ENCODE results near the gene CDC20B.
"Not testable (repeated sequence)": the region's sequence is repeated elsewhere in the genome, so short reads cannot be mapped to it uniquely, and the experiment has no call there.

Gene CDC20B

DNA sequence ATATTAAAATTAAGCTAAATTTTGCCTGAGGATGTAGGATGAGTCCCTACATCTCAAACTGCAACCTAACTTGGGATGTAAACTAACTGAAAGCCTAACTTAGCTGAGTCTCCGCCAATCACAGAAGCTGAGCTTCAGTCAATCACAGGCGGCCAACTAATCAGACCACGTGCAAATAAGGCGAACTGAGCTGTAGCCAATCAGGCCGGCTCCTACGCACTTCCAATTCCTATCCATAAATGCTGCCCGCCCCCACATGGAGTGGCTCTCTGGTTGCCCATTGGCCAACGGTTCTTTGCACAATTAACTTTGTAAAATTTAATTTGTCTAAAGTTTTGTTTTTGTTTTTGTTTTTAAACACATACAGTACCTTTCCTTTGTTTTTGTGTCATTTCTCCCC is 26.9 kb downstream of the CDC20B start:
- no peaks in the 10 kb centered on the region for H3K9me3 Mint-ChIP-seq
- no peaks in the 10 kb centered on the region for H3K36me3 Mint-ChIP-seq
- no peak overlapping the region for H3K27ac Mint-ChIP-seq
- no peak for DNase-seq (ENCODE audit: low spot score in 2 of 2)
- H3K27me3 Mint-ChIP-seq = peaks cover 10% of the 10 kb centered on the region
- ATAC-seq (ENCODE audit: low read depth) = no peak
- H3K4me1 Mint-ChIP-seq = peaks cover 3% of the 10 kb centered on the region
- H3K4me3 Mint-ChIP-seq = no peak overlapping the region

DNA sequence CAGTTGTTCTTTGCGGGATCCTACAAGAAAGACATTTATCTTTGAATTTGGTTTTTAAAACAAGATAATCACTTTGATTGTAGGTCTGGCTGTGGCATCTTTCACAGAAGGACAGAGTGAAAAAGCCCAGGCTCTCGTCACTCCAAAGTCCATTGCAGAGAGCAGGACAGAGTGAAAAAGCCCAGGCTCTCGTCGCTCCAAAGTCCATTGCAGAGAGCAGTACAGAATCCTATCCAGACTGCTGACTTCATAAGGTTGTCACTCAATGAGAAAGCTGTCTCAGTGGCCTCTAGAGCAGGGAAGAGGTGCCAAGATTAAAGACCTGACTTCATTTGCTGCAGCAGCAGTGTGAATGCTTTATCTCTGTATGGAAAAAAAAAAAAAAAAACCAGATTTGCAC is 29.4 kb downstream of the CDC20B start:
- Mint-ChIP-seq H3K27me3 (peaks cover 5% of the 10 kb centered on the region), H3K36me3 (no peaks in the 10 kb centered on the region), H3K27ac (no peak overlapping the region), H3K9me3 (no peaks in the 10 kb centered on the region), H3K4me1 (peaks cover 3% of the 10 kb centered on the region), H3K4me3 (no peak overlapping the region)
- ATAC-seq (ENCODE audit: low read depth) (no peak), DNase-seq (ENCODE audit: low spot score in 2 of 2) (no peak)

DNA sequence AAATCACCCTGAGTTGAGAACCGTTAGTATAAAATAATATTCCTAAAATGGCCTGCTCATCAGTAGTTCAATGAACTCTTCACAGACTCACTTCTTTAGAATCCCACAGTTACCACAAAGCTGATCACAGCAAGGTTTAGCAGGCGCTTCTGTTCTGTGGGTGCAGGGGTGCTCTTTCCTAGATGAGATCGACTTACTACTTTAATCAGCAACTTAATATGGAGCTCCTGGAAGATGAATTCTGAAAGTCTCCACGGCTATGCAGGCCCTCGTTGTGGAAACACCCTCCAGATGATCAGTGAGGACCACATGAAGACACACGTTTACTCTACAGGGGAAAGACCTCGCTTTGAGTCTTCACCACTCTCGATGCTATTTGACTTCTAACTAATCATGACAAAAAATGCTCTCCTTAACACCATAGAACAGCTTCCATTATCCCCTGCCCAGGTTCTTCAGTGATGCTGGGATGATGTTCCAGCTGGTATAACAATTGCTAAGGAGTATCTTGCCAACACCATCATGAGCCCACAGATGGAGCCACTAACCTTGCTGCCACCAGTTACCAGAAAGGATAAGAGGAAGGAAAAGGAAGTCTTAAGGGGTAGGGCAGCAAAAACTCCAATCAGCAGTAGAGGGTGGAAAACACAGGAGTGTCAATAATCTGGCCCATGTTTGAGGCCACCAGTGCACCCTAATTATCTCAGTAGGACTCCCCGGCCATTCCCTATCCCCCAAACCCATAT is 30.9 kb downstream of the CDC20B start:
- DNase-seq (ENCODE audit: low spot score in 2 of 2) (no peak), ATAC-seq (ENCODE audit: low read depth) (no peak)
- Mint-ChIP-seq H3K27me3 (peaks cover 9% of the 10 kb centered on the region), H3K4me1 (peaks cover 3% of the 10 kb centered on the region), H3K27ac (no peak overlapping the region), H3K36me3 (no peaks in the 10 kb centered on the region), H3K9me3 (no peaks in the 10 kb centered on the region), H3K4me3 (no peak overlapping the region)

DNA sequence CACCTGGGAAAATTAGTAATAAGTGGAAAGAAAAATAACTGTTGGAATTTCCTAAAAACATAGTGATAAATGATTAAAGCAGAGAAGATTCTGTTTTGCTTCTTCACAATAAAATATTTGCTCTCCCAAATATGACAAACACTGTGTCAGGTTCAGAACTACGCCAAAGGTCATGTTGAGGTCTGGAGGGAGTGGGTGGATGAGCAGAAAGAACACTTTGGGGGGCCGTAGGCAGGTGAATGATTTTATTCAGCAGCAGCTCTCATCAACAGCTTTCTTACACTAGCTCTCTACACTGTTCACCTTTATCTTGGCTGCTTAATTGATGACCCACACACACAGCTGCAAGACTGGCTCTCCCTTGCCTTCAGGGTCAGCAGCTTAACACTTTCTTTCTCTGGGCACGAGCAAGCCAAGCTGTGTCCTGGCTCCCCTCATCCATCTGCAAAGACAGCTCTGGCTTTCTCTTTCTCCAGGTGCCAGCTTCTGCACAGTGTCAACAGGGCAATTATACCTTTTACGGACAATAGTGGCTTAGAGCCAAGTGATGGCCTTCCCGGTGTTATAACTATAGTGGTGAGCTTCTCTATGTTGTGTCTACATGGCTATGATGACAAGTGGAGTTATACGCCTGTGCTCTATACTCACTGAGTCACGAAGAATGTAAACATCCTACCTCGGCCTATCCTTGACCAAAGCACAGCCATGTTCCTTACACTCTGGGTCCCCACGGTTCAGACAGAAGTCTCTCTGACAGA is 31.9 kb downstream of the CDC20B start:
- Mint-ChIP-seq H3K36me3 (no peaks in the 10 kb centered on the region), H3K4me3 (no peak overlapping the region), H3K27ac (no peak overlapping the region), H3K4me1 (peaks cover 3% of the 10 kb centered on the region), H3K9me3 (no peaks in the 10 kb centered on the region), H3K27me3 (peaks cover 9% of the 10 kb centered on the region)
- ATAC-seq (ENCODE audit: low read depth) (no peak), DNase-seq (ENCODE audit: low spot score in 2 of 2) (no peak)

DNA sequence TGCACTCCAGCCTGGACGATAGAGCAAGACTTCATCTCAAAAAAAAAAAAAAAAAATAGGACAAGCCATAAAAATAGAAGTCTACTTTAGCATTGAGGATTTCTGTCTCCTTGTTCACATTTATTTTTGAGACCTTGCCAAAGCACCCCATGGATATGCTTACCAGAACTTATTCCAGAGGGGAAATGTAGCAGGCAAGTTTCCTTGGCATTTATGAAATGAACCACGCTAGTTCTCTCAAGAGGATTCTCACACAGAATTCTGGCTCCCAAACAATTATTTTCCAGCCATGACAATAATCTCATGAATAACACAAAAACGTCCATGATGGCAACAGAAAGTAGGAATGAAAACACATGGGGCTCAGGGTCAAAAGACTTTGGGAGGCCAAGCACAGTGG is 36.5 kb downstream of the CDC20B start:
- Mint-ChIP-seq H3K9me3 (peaks cover 1% of the 10 kb centered on the region), H3K27ac (no peak overlapping the region), H3K4me3 (no peak overlapping the region), H3K36me3 (no peaks in the 10 kb centered on the region), H3K27me3 (peaks cover 10% of the 10 kb centered on the region), H3K4me1 (no peaks in the 10 kb centered on the region)
- DNase-seq (ENCODE audit: low spot score in 2 of 2) (no peak), ATAC-seq (ENCODE audit: low read depth) (no peak)

DNA sequence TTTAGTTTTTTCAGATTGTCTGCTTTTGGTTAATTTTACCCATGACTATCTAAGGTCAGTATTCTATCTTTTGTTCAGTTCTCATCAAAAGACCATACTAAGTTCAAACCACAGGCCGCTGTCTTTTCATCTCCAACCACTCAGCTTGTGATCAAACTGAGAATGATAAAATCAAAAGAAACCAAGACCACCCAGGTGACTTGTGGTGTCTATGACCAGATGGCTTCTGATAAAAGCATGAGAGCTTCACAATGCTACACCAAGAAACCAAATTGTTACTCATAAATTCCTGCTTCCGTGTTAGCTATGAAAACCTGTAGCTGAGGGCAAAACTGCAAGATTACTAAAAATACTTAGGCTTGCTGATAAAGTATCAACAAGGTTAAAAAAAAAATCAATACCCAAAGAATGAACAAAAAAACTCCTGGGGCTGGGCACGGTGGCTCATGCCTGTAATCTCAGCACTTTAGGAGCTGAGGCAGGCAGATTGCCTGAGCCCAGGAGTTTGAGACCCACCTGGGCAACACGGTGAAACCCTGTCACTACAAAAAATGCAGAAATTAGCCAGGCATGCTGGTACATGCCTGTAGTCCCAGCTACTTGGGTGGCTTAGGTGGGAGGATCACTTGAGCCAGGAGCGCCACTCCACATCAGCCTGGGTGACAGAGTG is 38.8 kb downstream of the CDC20B start:
- DNase-seq (ENCODE audit: low spot score in 2 of 2) = no peak

DNA sequence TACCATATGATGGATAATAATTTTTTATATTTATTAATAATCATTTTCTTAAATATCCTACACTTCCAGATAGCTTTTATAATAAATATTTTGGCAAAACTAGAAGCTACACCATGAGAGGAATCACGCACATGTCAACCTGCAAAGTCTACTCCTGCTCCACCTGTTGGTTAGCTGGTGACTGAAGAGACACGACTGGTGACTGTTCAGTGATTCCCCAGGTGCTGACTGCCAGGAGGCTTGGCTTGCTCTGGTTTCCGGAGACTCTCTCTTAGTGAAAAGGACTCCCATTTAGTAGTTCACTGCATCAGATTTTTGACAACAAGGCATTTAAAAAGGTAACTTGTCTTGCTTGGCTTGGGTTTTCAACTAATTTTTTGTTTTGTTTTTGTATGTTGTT is 49.6 kb downstream of the CDC20B start:
- no peaks in the 10 kb centered on the region for H3K36me3 Mint-ChIP-seq
- H3K4me1 Mint-ChIP-seq = no peaks in the 10 kb centered on the region

More for the DNA sequence above, 38.8 kb downstream of the CDC20B start:
- Mint-ChIP-seq H3K4me3 (no peak overlapping the region), H3K27me3 (peaks cover 16% of the 10 kb centered on the region), H3K4me1 (no peaks in the 10 kb centered on the region), H3K36me3 (no peaks in the 10 kb centered on the region), H3K9me3 (peaks cover 9% of the 10 kb centered on the region), H3K27ac (no peak overlapping the region)
- no peak for ATAC-seq (ENCODE audit: low read depth)

DNA sequence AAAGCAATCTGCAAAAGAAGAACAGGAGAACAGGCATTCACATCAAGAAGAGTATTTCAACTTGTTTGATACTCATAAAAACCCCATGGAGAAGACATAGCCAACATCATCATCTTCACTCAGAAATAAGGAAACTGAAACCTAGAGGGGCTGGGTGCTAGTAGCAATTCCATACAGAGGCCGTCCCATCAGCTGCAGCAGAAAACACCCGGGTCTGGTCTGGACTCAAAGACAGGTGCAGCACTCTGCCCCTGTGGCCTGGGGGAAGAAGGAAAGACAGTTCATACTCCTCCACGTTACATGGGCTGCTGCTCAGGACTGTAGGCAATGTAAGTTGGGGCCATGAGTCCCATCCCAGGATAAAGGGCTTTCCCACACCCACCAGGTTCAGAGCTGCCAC is 58.9 kb downstream of the CDC20B start:
- Mint-ChIP-seq H3K4me3 (no peak overlapping the region), H3K27me3 (peaks cover 5% of the 10 kb centered on the region), H3K4me1 (no peaks in the 10 kb centered on the region), H3K36me3 (no peaks in the 10 kb centered on the region), H3K9me3 (no peaks in the 10 kb centered on the region), H3K27ac (no peak overlapping the region)
- DNase-seq (ENCODE audit: low spot score in 2 of 2) (no peak), ATAC-seq (ENCODE audit: low read depth) (no peak)

More for the DNA sequence above, 49.6 kb downstream of the CDC20B start:
- H3K27ac Mint-ChIP-seq = no peak overlapping the region
- no peak overlapping the region for H3K4me3 Mint-ChIP-seq
- DNase-seq (ENCODE audit: low spot score in 2 of 2) (no peak), ATAC-seq (ENCODE audit: low read depth) (no peak)
- no peaks in the 10 kb centered on the region for H3K9me3 Mint-ChIP-seq
- peaks cover 9% of the 10 kb centered on the region for H3K27me3 Mint-ChIP-seq

DNA sequence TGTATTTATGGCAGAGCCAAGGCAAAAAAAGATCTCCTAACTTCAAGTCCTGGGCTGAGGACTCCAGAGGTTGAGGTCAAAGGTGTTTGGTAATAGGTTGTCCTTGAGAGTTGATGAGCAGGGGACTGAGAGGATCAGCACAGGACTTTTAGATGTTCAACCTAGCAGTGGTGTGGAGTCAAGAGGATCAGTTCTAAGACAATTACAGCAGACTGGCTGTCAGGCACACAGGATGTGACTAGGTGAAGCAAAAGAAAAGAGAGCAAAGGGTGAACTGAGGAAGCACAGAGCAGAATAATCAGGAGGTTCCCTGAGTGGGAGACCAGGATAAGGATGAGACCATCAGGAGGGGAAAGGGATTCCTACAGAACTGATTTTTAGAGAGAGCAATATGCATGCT is 59.6 kb downstream of the CDC20B start:
- DNase-seq (ENCODE audit: low spot score in 2 of 2) = no peak
- Mint-ChIP-seq H3K9me3 (no peaks in the 10 kb centered on the region), H3K4me3 (no peak overlapping the region), H3K36me3 (no peaks in the 10 kb centered on the region), H3K4me1 (no peaks in the 10 kb centered on the region), H3K27ac (no peak overlapping the region), H3K27me3 (peaks cover 5% of the 10 kb centered on the region)
- no peak for ATAC-seq (ENCODE audit: low read depth)

DNA sequence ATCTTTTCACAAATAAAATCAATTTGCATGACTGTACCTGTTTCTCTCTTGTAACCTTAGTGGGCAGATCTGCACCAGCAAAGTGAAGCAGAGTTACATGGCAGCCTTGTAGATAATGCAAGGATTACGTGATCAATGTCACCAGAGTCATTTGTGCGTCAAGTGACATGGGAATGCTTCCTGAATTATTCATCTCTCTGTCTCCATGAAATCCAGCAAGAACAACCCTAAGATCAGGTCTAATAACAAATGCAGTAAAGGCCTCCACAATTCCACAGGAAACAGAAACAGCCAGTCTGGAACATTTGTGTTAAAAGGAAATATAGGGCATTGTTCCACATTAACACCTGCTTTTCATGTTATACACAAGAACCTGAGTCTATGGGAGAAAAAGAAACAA is 62.8 kb downstream of the CDC20B start:
- Mint-ChIP-seq H3K4me3 (no peak overlapping the region), H3K27ac (no peak overlapping the region)
- no peak for DNase-seq (ENCODE audit: low spot score in 2 of 2)

DNA sequence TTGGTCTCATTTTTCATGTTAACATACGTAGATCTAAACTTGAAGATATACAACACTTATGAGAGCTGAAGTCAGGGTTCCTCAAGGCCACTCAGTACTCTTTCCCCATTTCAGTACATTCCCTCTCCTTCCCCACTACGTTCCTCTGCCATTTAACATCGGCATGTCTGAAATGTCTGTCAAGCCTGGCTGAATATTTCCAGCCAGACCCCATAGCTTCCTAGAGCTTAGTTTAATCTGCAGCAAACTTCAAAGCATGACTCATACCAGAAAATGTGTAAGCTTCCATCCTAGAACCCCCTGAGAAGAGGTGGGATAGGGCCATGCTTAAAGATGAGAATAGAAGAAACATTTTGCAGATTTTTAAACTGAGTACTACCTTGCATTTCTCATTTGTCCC is 64.3 kb downstream of the CDC20B start:
- no peak overlapping the region for H3K27ac Mint-ChIP-seq
- no peaks in the 10 kb centered on the region for H3K9me3 Mint-ChIP-seq
- no peaks in the 10 kb centered on the region for H3K4me1 Mint-ChIP-seq
- H3K36me3 Mint-ChIP-seq = no peaks in the 10 kb centered on the region
- DNase-seq (ENCODE audit: low spot score in 2 of 2) = no peak
- no peak overlapping the region for H3K4me3 Mint-ChIP-seq
- no peak for ATAC-seq (ENCODE audit: low read depth)
- H3K27me3 Mint-ChIP-seq = peaks cover 9% of the 10 kb centered on the region

More for the DNA sequence above, 62.8 kb downstream of the CDC20B start:
- Mint-ChIP-seq H3K4me1 (no peaks in the 10 kb centered on the region), H3K36me3 (no peaks in the 10 kb centered on the region), H3K9me3 (no peaks in the 10 kb centered on the region), H3K27me3 (peaks cover 11% of the 10 kb centered on the region)
- ATAC-seq (ENCODE audit: low read depth) = no peak

DNA sequence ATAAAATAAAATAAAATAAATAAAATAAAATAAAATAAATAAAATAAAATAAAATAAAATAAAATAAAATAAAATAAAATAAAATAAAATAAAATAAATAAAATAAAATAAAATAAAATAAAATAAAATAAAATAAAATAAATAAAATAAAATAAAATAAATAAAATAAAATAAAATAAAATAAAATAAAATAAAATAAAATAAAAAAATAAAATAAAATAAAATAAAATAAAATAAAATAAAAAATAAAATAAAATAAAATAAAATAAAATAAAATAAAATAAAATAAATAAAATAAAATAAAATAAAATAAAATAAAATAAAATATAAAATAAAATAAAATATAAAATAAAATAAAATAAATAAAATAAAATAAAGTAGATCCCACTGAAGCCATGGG is 67.0 kb downstream of the CDC20B start:
- not testable (repeated sequence) for ATAC-seq (ENCODE audit: low read depth); H3K9me3 Mint-ChIP-seq; H3K36me3 Mint-ChIP-seq; H3K27ac Mint-ChIP-seq; H3K4me1 Mint-ChIP-seq; DNase-seq (ENCODE audit: low spot score in 2 of 2); H3K27me3 Mint-ChIP-seq; H3K4me3 Mint-ChIP-seq

DNA sequence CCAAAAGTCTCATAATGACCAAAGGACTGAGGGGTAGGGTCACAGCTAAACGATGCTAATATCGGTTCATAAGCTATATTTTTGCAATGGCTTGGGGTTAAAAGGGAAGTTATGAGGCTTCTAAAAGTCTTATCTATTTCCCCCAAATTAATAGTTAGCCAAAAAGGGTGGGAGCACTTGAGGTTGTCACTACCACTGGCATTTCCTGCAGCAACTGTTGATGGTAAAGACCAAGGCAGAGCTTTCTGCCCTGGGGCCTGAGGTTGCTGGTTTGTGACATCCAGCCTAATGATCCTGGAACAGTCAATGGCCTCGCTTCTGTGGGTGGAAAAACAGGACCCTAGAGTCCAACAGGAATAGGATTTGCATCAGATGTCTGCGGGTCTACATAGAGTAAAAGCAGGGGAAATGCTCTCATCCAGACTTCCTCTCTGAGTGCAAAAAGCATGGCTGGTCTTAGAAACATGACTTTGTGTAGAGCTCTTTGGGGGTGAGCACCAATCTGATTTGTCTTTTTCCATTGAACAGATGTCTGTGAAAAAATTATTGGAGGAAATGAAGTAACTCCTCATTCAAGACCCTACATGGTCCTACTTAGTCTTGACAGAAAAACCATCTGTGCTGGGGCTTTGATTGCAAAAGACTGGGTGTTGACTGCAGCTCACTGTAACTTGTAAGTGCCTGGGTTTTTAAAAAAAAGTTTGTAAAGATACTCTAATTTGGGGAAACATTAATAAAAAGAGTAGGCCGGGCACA is 67.9 kb downstream of the CDC20B start:
- no peak overlapping the region for H3K4me3 Mint-ChIP-seq
- H3K27ac Mint-ChIP-seq = no peak overlapping the region
- DNase-seq (ENCODE audit: low spot score in 2 of 2) (no peak), ATAC-seq (ENCODE audit: low read depth) (no peak)
- peaks cover 1% of the 10 kb centered on the region for H3K9me3 Mint-ChIP-seq
- peaks cover 2% of the 10 kb centered on the region for H3K4me1 Mint-ChIP-seq
- H3K36me3 Mint-ChIP-seq = no peaks in the 10 kb centered on the region
- peaks cover 6% of the 10 kb centered on the region for H3K27me3 Mint-ChIP-seq

Data from memory B cell (primary cell).